NB4 (cell line): ENCODE measurements around the gene RAB3IP.

ENCODE experiments used
- CTCF ChIP-seq: IDR thresholded peaks from one replicate; pipeline ENCODE4 v1.5.1; 2012; ENCODE audit warnings: low read depth, low read length
- MAX ChIP-seq: IDR thresholded peaks from 2 replicates; pipeline ENCODE4 v1.6.1; 2011; ENCODE audit warnings: low read depth, low read length
- MYC ChIP-seq: IDR thresholded peaks from 2 replicates; pipeline ENCODE4 v1.6.1; 2011; ENCODE audit warnings: low read depth, low read length
- POLR2A ChIP-seq: IDR thresholded peaks from 2 replicates; pipeline ENCODE4 v1.6.1; 2011; ENCODE audit warnings: mild to moderate bottlenecking; ENCODE audit not compliant: insufficient read length; ENCODE audit errors: extremely low read depth

- TF ChIP-seq MAX: no peak
- TF ChIP-seq POLR2A: no peak
- TF ChIP-seq CTCF: no peak
- no peak for TF ChIP-seq MYC
Observed at GRCh38 chr12:69837191-69837590, 98.5 kb downstream of the RAB3IP start.
